Mucosa of gallbladder (tissue), 1 donor: ENCODE results near the gene IFT88. TPM values are rescaled to one million over a fixed set of nuclear protein-coding genes. Genes with fewer than 3 reads are reported as not detected.
"Not testable (repeated sequence)": the region's sequence is repeated elsewhere in the genome, so short reads cannot be mapped to it uniquely, and the experiment has no call there.

Source experiments
- DNase-seq: peaks from one replicate; pipeline ENCODE4 v3.0.0-alpha.2; 2020; ENCODE audit warnings: low spot score
- total RNA-seq: library from RNA; stranded (reverse); gene quantifications from one replicate; pipeline ENCODE4 v1.2.1, GENCODE V29; 2021
- donor health status: DM: no; HTN: no; CAD: no.

IFT88 gene
- total RNA-seq, 1 donor from 2014 or later = 12.6 TPM

DNA sequence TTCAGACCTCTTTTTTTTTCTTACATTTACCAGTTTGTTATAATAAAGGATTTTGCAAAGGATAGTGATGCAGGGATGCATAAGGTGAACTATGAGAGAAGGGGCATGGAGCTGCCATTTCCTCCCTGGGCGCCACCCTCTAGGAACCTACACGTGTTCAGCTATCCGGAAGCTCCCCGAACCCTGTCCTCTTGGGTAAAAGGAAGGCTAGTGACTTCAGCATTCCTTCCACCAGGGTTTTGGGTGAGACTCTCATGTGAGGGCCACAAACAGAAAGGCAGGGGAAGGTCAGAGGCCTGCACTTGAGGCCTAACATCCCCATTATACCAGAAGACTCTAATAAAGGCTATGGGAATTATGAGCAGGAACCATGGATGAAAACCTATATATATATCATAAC, 57.3 kb downstream of the IFT88 start:
- DNase-seq = no peak

DNA sequence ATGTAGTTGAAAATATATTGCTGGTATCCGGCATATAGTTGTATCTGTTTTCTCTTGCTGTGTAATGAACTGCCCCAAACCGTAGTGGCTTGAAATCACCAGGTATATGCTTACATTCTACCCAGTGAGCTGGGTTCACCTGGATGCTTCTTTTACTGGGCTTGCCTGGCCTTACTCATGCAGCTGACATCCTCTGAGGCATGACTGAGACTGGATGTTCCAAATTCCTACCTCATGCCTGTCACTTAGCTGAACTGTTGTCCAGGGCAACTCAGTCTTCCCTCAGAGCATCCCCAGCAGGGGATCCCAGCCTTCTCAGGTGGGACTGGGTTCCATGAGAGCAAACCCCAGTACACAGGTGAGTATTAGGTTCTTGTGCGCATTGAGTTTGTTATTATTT, 66.8 kb downstream of the IFT88 start:
- no peak for DNase-seq

- DNase-seq = no peak
Observed at GRCh38 chr13:20636079-20636478, 69.1 kb downstream of the IFT88 start.

DNA sequence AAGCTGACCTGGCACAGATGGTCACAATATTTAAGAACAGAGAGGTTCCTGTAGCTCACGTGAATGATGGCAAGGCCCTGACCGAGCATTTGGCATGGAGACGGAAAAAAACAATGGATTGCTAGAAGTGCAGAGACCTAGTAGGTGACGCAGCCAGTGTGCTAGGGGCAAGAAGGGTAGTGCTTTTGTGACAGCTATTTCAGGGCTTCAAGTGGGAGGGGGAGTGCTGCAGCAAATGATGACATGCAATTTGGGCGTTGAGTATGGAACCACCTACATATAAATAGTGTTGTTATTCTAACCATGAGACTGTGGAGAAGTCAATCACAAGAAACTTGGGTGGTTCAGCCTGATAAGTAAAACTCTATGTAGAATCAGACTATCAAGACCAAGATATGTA, 70.9 kb downstream of the IFT88 start:
- no peak for DNase-seq

DNA sequence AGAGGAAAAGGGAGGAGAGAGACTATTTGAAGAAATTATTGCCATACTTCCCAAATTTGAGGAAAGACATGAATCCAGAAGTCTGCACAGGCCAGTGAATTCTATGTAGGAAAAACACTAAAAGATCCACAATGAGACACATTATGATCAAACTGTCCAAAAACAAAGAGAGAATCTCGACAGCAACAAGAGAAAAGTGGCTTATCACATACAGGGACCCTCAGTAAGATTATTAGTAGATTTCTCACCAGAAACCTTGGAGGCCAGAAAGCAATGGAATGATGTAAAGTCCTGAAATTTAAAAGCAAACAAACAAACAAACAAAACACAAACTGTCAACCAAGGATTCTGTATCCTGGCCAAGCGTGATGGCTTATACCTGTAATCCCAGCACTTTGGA, 80.8 kb downstream of the IFT88 start:
- DNase-seq = no peak

- no peak for DNase-seq
Observed at GRCh38 chr13:20652946-20653345, 86.0 kb downstream of the IFT88 start.

DNA sequence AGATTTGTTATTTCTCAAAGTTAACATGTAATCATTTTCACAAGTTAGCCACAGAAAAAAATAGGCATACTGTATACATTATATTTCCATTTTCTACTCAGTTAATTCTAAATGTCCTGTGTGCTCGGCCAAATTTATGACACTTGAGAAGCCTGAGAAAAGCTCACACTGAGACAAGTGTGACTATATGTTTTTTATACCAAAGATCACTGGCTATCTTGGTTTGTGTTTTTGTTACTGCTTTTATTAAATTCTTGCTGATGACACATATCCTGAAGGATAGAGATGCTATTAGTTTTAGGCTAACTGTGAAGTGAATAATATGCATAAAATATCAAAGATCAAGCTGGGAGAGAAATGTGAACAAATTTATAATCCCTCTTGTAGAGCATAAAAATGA, 87.2 kb downstream of the IFT88 start:
- DNase-seq = no peak

GRCh38 chr13:20658451-20659040, 91.6 kb downstream of the IFT88 start:
- no peak for DNase-seq

DNA sequence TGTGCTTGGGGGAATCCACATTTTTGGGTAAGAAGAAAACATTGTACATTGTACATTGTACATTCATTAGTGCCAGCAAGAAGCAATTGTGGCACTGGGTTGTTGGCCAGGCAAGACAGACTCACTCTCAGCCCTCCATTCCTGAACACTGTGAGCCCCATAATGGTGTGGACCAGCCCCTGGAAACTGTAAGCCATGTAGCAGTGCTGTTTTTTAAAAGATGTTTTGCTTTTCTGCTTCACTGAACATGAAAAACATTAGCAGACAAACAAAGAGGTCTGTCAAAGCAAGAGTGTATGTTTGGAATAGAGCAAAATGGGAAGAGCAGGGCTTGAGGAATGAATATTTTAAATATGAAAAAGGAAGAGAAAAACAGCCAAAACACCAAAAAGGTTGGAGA, 97.4 kb downstream of the IFT88 start:
- no peak for DNase-seq

- DNase-seq = no peak
Observed at GRCh38 chr13:20666948-20667347, 100.0 kb downstream of the IFT88 start.

DNA sequence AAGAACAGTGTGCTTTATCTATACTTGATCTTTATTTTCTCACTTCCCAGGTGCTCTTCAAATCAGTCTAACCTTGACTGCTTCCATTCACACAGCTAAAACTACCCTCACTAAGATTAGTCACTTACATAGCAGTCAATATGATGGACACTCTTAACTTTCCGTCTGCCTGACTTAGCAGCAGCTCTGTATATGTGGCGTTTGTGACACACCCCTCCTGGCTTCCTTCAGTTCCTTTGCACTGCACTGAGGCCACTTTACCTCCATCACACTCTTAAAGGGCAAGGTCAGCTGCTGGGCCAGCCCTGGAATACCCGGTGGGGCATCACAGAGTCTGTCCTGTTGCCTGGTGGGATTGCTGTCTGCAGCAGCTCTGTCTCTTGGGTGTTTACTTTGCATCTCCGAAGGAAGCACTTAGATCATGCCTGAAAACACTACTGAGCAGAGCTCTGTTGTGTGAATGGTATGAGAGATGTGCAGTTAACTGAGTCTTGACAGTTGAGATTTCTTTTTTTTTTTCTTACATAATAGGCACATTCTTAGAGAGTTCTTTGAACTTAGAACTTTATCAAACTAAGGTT, 101.0 kb downstream of the IFT88 start:
- no peak for DNase-seq

DNA sequence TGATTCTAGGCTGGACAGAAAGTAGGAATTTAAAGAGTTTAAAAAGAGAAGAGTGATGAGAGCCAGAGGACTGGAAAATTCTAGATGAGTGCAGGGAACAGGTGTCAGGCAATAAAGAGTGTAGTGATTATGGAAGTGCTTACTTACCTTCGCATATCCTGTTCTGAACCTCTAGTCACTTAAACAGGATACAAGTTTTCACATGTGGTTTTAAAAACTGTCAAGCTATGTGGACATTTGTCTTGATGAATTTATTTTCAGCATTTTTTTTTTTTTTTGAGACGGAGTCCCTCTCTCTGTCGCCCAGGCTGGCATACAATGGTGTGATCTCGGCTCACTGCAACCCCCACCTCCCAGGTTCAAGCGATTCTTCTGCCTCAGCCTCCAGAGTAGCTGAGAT, 102.2 kb downstream of the IFT88 start:
- DNase-seq = no peak

DNA sequence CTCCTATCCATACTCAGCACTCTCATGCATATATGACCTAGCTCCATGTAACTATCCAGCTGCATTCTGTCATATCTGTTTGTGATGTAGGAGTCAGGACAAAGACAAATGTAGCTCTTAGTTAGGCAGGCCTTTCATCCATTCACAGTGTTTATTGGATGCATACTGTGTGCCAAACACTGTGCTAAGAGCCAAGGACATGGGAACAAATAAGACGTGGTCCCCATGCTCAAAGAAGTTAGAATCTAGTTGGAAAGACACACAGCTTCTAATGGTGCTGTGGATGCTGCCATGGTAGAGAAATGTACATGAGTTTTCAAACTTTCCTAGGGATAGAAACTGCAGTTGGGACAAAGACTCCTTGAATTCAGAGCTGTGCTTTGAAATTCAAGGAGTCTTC, 104.8 kb downstream of the IFT88 start:
- DNase-seq = no peak

DNA sequence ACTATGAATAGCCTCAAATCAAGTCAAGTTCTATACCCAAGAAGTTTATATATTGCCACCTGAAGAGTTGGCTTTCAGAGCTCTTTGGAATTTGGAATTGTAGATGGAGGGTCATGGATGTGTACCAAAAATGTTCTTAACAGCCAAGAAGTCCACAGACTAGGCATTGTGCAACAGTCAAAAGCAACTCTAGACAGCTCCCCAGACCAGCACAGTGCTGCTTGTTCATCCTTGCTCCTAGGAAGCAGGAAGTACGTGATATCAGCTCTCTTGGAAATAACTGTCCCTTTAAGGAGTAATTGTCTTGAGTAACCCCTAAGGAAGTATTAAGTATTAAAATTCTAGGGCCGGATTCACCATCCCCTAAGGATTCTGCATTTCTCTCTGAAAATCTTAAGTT, 105.8 kb downstream of the IFT88 start:
- no peak for DNase-seq

GRCh38 chr13:20673715-20674114, 106.8 kb downstream of the IFT88 start:
- no peak for DNase-seq

GRCh38 chr13:20676213-20676612, 109.3 kb downstream of the IFT88 start:
- no peak for DNase-seq

DNA sequence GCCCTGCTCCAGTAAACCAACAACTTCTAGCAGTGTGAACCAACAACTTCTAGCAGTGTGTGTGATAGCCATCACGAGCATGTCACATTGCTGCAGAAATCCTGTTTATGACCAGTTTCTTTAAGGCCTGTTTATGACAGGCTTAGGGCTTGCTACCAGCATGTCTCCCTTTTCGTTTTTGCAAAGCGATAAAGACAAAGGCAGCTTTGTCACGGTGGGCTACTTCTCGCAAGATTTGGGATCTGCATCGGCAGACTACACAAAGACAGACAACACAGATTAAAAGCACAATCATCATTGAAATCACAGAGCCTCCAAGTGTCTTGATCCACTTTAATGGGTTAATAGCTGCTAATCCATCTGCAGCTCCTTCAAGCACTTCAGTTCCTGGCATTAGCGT, 111.6 kb downstream of the IFT88 start:
- not testable (repeated sequence) for DNase-seq

GRCh38 chr13:20679879-20680278, 112.9 kb downstream of the IFT88 start:
- DNase-seq = no peak

GRCh38 chr13:20680416-20681080, 113.6 kb downstream of the IFT88 start:
- DNase-seq = no peak

DNA sequence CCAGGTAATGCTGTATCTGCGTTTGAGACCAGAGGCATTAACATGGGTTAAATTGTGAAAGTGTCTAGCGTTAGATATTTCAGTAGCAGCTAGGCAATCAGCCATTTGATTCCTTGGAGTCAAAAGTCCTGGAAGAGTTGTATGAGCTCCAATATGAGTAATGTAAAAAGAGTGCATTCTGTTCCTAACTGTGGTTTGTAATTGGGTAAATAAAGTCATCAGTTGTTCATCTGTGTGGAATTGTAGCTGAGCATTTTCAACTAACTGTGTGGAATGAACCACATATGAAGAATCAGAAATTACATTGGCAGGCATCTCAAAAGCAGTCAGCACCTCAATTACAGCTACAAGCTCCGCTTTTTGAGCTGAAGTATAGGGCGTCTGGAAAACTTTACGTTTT, 114.5 kb downstream of the IFT88 start:
- not testable (repeated sequence) for DNase-seq

GRCh38 chr13:20682061-20682460, 115.1 kb downstream of the IFT88 start:
- no peak for DNase-seq

GRCh38 chr13:20684041-20684440, 117.1 kb downstream of the IFT88 start:
- no peak for DNase-seq

DNA sequence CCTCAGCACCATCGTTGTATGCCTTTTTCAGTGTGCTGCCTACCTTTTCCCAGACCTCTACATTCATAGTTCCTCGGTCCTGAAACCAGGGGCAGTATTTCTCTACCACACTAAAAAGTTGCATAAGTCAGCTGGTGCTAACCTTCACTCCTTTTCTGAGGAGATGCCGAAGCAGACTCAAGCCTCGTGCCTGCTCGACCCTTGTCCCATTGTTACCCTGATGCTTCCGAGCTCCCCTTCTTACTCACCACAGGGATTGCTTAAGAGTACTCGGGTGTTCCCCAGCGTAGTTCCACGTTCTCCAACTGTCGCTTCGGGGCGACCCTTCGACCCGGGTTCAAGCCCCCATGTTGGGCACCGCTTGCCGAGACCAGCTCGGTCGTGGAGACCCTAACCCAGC, 117.6 kb downstream of the IFT88 start:
- DNase-seq = no peak

- DNase-seq = no peak
Observed at GRCh38 chr13:20685092-20685491, 118.1 kb downstream of the IFT88 start.
